GM23338 (cell line): Measurements from ENCODE around the gene SH3PXD2B. TPM values are rescaled to one million over a fixed set of nuclear protein-coding genes. Genes with fewer than 3 reads are reported as not detected.

Experiments used
- ATAC-seq: fragments of 200-7000 bp; cut with Tn5 transposase; 3 replicates; pipeline ENCODE4 v1.9.1; 2020
- DNase-seq: peaks from one replicate; pipeline ENCODE4 v3.0.0-alpha.2; 2015; ENCODE audit warnings: low spot score
- H2AFZ ChIP-seq: fragments of 200-600 bp; sonication (generic); 2 replicates; pipeline ENCODE4 v1.8.0; 2016; ENCODE audit warnings: antibody characterized with exemption, mild to moderate bottlenecking, moderate library complexity
- H3F3A ChIP-seq: fragments of 200-600 bp; sonication (generic); replicated peaks from 2 replicates; pipeline ENCODE4 v1.8.0; 2017; ENCODE audit warnings: antibody characterized with exemption, mixed run types, low read depth
- H3K27ac ChIP-seq: fragments of 200-600 bp; sonication (generic); 2 replicates; pipeline ENCODE4 v1.6.1; 2016; ENCODE audit warnings: low read depth
- H3K27me3 ChIP-seq: fragments of 200-600 bp; sonication (generic); 2 replicates; pipeline ENCODE4 v1.8.0; 2016; ENCODE audit warnings: mild to moderate bottlenecking, mixed run types, moderate library complexity; ENCODE audit not compliant: insufficient read depth
- H3K36me3 ChIP-seq: fragments of 200-600 bp; sonication (generic); 2 replicates; pipeline ENCODE4 v1.8.0; 2016; ENCODE audit warnings: mild to moderate bottlenecking; ENCODE audit not compliant: insufficient read depth
- H3K4me1 ChIP-seq: fragments of 200-600 bp; sonication (generic); 2 replicates; pipeline ENCODE4 v1.8.0; 2016; ENCODE audit warnings: mild to moderate bottlenecking, moderate library complexity; ENCODE audit not compliant: insufficient read depth
- H3K4me2 ChIP-seq: fragments of 200-600 bp; sonication (generic); 2 replicates; pipeline ENCODE4 v1.7.1; 2017; ENCODE audit warnings: mixed run types
- H3K4me3 ChIP-seq: fragments of 200-600 bp; sonication (generic); 2 replicates; pipeline ENCODE4 v1.6.1; 2016; ENCODE audit warnings: mixed run types
- H3K79me2 ChIP-seq: fragments of 200-600 bp; sonication (generic); replicated peaks from 2 replicates; pipeline ENCODE4 v1.8.0; 2017; ENCODE audit warnings: mild to moderate bottlenecking; ENCODE audit not compliant: insufficient read depth
- H3K9me2 ChIP-seq: fragments of 200-600 bp; sonication (generic); 2 replicates; pipeline ENCODE4 v1.8.0; 2017; ENCODE audit not compliant: insufficient read depth
- H4K20me1 ChIP-seq: fragments of 200-600 bp; sonication (generic); replicated peaks from 2 replicates; pipeline ENCODE4 v1.8.0; 2017; ENCODE audit warnings: mild to moderate bottlenecking; ENCODE audit not compliant: insufficient read depth
- H3K27ac Mint-ChIP-seq: 2 replicates; pipeline ENCODE4 v1.8.0; 2020; ENCODE audit warnings: inconsistent platforms, mild to moderate bottlenecking, moderate library complexity, mixed read lengths
- H3K27me3 Mint-ChIP-seq: 3 replicates; pipeline ENCODE4 v1.8.0; 2022; ENCODE audit warnings: low read depth, mild to moderate bottlenecking, moderate library complexity, mixed read lengths, inconsistent platforms; ENCODE audit not compliant: insufficient read depth, poor library complexity
- H3K36me3 Mint-ChIP-seq: 3 replicates; pipeline ENCODE4 v1.8.0; 2021; ENCODE audit warnings: low read depth, mild to moderate bottlenecking, inconsistent platforms, moderate library complexity, mixed read lengths
- H3K4me1 Mint-ChIP-seq: 3 replicates; pipeline ENCODE4 v1.8.0; 2020; ENCODE audit warnings: mild to moderate bottlenecking, inconsistent platforms, mixed read lengths
- H3K4me3 Mint-ChIP-seq: 3 replicates; pipeline ENCODE4 v1.8.0; 2021; ENCODE audit warnings: moderate library complexity, mild to moderate bottlenecking, inconsistent platforms, mixed read lengths
- H3K9me3 Mint-ChIP-seq: 3 replicates; pipeline ENCODE4 v1.8.0; 2020; ENCODE audit warnings: moderate library complexity, mild to moderate bottlenecking, inconsistent platforms, mixed read lengths
- CREB1 ChIP-seq: fragments of 250-450 bp; sonication (Bioruptor Pico); IDR thresholded peaks from 2 replicates; pipeline ENCODE4 v1.5.0; 2020; ENCODE audit warnings: low read depth, mild to moderate bottlenecking, moderate library complexity
- EZH2 ChIP-seq: fragments of 200-600 bp; sonication (generic); IDR thresholded peaks from one replicate; pipeline ENCODE4 v1.8.0; 2017; ENCODE audit warnings: antibody characterized with exemption, mild to moderate bottlenecking, low read depth; ENCODE audit not compliant: unreplicated experiment
- EZH2phosphoT487 ChIP-seq: fragments of 200-600 bp; sonication (generic); IDR thresholded peaks from one replicate; pipeline ENCODE4 v1.8.1; 2018; ENCODE audit warnings: antibody characterized with exemption; ENCODE audit not compliant: unreplicated experiment
- JUNB ChIP-seq: IDR thresholded peaks from one replicate; pipeline ENCODE4 v1.6.1; 2016; ENCODE audit warnings: antibody characterized with exemption; ENCODE audit not compliant: unreplicated experiment
- NANOG ChIP-seq: IDR thresholded peaks from 2 replicates; pipeline ENCODE4 v1.6.1; 2016; ENCODE audit warnings: antibody characterized with exemption, borderline replicate concordance
- POLR2AphosphoS5 ChIP-seq: IDR thresholded peaks from 2 replicates; pipeline ENCODE4 v1.6.1; 2016; ENCODE audit warnings: antibody characterized with exemption, low read depth
- STAT1 ChIP-seq: IDR thresholded peaks from one replicate; pipeline ENCODE4 v1.6.1; 2016; ENCODE audit warnings: antibody characterized with exemption; ENCODE audit not compliant: unreplicated experiment
- ZNF114 ChIP-seq: fragments of 250-450 bp; sonication (Bioruptor Pico); IDR thresholded peaks from 2 replicates; pipeline ENCODE4 v1.5.0; 2020; ENCODE audit warnings: mild to moderate bottlenecking, moderate library complexity
- ZNF331 ChIP-seq: fragments of 250-450 bp; sonication (Bioruptor Pico); IDR thresholded peaks from 2 replicates; pipeline ENCODE4 v1.5.0; 2020; ENCODE audit warnings: low read depth, mild to moderate bottlenecking, moderate library complexity
- polyA plus RNA-seq: library from polyadenylated mRNA; unstranded; fragments of >200 nt; fragmentation: Nextera tagmentation; extraction: Ambion mirVana; gene quantifications from 2 replicates; pipeline ENCODE4 v1.2.1, GENCODE V29; 2016
- total RNA-seq: library from RNA; depleted of rRNA; stranded (reverse); fragments of >200 nt; shearing (Covaris generic); gene quantifications from 2 replicates; pipeline ENCODE4 v1.2.3, GENCODE V29; 2014
- TF ChIP-seq, protein P1 (sequence below): fragments of 250-450 bp; sonication (Bioruptor Pico); IDR thresholded peaks from 2 replicates; pipeline ENCODE4 v1.5.0; 2020; ENCODE audit warnings: mild to moderate bottlenecking, moderate library complexity
- TF ChIP-seq, protein P2 (sequence below): IDR thresholded peaks from 2 replicates; pipeline ENCODE4 v1.6.1; 2016; ENCODE audit warnings: antibody characterized with exemption
- TF ChIP-seq, protein P3 (sequence below): IDR thresholded peaks from one replicate; pipeline ENCODE4 v1.6.1; 2018; ENCODE audit warnings: antibody characterized with exemption; ENCODE audit not compliant: unreplicated experiment

Gene SH3PXD2B
- total and polyA plus RNA-seq, 2 experiments from 2014 or later = 40.2 to 52.5 TPM

DNA sequence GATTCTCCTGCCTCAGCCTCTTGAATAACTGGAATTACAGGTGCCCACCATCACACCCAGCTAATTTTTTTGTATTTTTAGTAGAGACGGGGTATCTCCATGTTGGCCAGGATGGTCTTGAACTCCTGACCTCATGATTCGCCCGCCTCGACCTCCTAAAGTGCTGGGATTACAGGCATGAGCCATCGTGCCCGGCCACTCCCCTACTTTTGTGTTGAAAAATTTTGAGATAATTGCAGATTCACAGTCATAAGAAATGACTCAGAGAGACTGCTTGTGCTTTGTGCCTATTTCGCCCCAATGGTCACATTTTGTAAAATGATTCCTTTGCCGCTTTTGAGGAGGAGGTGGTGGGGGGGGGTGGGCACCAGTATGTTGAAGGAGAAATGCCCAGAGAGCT lies 48.1 kb upstream of the SH3PXD2B start (continued):
- TF ChIP-seq EZH2phosphoT487 (no peak), CREB1 (no peak), STAT1 (no peak), JUNB (no peak), EZH2 (no peak), ZNF114 (CRISPR knock-in tag) (no peak), POLR2AphosphoS5 (no peak)

DNA sequence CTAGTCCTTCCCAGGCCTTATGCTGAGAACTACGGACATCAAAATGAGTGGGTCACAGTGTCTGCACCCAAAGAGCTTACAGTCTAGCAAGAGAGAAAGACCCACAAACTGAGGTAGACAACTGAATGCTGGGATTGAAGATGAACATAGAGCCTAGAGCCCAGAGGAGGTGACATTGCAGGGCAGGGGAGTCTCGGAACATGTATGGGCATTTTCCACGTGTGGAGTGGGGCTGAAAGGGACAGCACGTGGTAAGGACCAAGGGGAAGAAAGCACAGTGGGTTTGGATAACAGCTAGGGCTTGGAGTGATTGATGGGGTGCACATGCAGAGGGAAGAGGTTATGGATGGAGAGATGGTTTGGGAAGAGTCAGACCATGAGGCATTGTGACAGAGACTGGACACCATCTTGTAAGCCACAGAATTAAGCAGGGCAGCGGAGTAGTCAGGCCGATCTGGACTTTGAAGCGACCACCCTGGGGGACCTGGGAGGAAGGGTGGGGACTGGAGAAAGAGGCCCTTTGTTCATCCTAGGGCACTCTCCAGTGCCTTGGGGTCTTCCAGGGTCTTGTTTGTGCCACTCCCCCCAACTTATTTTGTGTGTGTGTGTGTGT lies 47.5 kb upstream of the SH3PXD2B start:
- no peak overlapping the region for H3K4me2 ChIP-seq
- no peak for ATAC-seq
- no peaks in the 10 kb centered on the region for H3F3A ChIP-seq
- Mint-ChIP-seq H3K4me1 (no peaks in the 10 kb centered on the region), H3K4me3 (no peak overlapping the region), H3K27ac (no peak overlapping the region), H3K36me3 (no peaks in the 10 kb centered on the region), H3K27me3 (peaks cover 11% of the 10 kb centered on the region), H3K9me3 (no peaks in the 10 kb centered on the region)
- 0 out of 2 replicates have a peak, but pooled peaks cover 3% of the 10 kb centered on the region for H3K9me2 ChIP-seq
- no peak overlapping the region for H3K27ac ChIP-seq
- H3K36me3 ChIP-seq = no peaks in the 10 kb centered on the region
- H4K20me1 ChIP-seq = no peaks in the 10 kb centered on the region
- no peak for DNase-seq
- H3K27me3 ChIP-seq = no peaks in the 10 kb centered on the region
- no peak overlapping the region for H2AFZ ChIP-seq
- H3K4me3 ChIP-seq = no peak overlapping the region
- H3K4me1 ChIP-seq = no peaks in the 10 kb centered on the region
- H3K79me2 ChIP-seq = no peaks in the 10 kb centered on the region
- TF ChIP-seq, protein P1, sequence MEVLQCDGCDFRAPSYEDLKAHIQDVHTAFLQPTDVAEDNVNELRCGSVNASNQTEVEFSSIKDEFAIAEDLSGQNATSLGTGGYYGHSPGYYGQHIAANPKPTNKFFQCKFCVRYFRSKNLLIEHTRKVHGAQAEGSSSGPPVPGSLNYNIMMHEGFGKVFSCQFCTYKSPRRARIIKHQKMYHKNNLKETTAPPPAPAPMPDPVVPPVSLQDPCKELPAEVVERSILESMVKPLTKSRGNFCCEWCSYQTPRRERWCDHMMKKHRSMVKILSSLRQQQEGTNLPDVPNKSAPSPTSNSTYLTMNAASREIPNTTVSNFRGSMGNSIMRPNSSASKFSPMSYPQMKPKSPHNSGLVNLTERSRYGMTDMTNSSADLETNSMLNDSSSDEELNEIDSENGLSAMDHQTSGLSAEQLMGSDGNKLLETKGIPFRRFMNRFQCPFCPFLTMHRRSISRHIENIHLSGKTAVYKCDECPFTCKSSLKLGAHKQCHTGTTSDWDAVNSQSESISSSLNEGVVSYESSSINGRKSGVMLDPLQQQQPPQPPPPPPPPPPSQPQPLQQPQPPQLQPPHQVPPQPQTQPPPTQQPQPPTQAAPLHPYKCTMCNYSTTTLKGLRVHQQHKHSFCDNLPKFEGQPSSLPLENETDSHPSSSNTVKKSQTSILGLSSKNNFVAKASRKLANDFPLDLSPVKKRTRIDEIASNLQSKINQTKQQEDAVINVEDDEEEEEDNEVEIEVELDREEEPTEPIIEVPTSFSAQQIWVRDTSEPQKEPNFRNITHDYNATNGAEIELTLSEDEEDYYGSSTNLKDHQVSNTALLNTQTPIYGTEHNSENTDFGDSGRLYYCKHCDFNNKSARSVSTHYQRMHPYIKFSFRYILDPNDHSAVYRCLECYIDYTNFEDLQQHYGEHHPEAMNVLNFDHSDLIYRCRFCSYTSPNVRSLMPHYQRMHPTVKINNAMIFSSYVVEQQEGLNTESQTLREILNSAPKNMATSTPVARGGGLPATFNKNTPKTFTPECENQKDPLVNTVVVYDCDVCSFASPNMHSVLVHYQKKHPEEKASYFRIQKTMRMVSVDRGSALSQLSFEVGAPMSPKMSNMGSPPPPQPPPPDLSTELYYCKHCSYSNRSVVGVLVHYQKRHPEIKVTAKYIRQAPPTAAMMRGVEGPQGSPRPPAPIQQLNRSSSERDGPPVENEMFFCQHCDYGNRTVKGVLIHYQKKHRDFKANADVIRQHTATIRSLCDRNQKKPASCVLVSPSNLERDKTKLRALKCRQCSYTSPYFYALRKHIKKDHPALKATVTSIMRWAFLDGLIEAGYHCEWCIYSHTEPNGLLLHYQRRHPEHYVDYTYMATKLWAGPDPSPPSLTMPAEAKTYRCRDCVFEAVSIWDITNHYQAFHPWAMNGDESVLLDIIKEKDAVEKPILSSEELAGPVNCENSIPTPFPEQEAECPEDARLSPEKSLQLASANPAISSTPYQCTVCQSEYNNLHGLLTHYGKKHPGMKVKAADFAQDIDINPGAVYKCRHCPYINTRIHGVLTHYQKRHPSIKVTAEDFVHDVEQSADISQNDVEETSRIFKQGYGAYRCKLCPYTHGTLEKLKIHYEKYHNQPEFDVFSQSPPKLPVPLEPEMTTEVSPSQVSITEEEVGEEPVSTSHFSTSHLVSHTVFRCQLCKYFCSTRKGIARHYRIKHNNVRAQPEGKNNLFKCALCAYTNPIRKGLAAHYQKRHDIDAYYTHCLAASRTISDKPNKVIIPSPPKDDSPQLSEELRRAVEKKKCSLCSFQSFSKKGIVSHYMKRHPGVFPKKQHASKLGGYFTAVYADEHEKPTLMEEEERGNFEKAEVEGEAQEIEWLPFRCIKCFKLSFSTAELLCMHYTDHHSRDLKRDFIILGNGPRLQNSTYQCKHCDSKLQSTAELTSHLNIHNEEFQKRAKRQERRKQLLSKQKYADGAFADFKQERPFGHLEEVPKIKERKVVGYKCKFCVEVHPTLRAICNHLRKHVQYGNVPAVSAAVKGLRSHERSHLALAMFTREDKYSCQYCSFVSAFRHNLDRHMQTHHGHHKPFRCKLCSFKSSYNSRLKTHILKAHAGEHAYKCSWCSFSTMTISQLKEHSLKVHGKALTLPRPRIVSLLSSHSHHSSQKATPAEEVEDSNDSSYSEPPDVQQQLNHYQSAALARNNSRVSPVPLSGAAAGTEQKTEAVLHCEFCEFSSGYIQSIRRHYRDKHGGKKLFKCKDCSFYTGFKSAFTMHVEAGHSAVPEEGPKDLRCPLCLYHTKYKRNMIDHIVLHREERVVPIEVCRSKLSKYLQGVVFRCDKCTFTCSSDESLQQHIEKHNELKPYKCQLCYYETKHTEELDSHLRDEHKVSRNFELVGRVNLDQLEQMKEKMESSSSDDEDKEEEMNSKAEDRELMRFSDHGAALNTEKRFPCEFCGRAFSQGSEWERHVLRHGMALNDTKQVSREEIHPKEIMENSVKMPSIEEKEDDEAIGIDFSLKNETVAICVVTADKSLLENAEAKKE (CRISPR knock-in tag) = no peak
- TF ChIP-seq NANOG (no peak), ZNF114 (CRISPR knock-in tag) (no peak), EZH2 (no peak), ZNF331 (CRISPR knock-in tag) (no peak), JUNB (no peak), CREB1 (no peak), POLR2AphosphoS5 (no peak), EZH2phosphoT487 (no peak), STAT1 (no peak)
- TF ChIP-seq, protein P2, sequence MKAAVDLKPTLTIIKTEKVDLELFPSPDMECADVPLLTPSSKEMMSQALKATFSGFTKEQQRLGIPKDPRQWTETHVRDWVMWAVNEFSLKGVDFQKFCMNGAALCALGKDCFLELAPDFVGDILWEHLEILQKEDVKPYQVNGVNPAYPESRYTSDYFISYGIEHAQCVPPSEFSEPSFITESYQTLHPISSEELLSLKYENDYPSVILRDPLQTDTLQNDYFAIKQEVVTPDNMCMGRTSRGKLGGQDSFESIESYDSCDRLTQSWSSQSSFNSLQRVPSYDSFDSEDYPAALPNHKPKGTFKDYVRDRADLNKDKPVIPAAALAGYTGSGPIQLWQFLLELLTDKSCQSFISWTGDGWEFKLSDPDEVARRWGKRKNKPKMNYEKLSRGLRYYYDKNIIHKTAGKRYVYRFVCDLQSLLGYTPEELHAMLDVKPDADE = no peak
- TF ChIP-seq, protein P3, sequence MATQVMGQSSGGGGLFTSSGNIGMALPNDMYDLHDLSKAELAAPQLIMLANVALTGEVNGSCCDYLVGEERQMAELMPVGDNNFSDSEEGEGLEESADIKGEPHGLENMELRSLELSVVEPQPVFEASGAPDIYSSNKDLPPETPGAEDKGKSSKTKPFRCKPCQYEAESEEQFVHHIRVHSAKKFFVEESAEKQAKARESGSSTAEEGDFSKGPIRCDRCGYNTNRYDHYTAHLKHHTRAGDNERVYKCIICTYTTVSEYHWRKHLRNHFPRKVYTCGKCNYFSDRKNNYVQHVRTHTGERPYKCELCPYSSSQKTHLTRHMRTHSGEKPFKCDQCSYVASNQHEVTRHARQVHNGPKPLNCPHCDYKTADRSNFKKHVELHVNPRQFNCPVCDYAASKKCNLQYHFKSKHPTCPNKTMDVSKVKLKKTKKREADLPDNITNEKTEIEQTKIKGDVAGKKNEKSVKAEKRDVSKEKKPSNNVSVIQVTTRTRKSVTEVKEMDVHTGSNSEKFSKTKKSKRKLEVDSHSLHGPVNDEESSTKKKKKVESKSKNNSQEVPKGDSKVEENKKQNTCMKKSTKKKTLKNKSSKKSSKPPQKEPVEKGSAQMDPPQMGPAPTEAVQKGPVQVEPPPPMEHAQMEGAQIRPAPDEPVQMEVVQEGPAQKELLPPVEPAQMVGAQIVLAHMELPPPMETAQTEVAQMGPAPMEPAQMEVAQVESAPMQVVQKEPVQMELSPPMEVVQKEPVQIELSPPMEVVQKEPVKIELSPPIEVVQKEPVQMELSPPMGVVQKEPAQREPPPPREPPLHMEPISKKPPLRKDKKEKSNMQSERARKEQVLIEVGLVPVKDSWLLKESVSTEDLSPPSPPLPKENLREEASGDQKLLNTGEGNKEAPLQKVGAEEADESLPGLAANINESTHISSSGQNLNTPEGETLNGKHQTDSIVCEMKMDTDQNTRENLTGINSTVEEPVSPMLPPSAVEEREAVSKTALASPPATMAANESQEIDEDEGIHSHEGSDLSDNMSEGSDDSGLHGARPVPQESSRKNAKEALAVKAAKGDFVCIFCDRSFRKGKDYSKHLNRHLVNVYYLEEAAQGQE = no peak
